ENCODE data around the gene BCOR.

DNA sequence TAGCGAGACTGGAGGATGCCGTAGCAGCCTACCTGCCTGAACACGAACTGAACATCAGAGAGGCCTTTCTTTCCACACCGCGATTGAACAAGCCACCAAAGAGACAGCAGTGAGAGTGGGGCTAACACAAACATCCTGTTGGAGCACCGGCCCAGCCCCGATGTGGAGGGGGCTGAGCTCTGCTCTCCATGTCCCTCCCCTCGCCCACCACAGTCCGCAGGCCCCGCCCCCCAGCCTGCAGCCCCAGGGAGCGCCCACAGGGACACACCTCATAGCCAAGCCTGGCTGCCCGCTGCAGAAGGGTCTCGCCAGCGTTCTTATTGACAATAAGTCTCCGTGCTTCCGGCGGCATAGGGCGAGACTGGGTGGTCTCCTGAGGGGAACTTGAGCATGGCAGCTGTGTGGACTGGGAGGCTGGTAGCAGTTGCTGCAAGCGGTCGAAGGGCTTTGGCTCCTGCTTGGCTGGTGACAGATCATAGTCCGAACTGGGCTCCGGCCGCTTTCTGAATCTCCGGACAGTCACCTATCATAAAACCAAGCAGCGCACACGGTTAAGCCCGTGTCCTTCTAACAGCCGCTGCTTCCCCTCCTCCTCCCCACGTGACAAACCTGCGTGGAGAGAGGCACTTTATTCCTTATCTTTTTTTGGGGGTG lies 35.8 kb downstream of the BCOR start:
- TF ChIP-seq, protein P1, sequence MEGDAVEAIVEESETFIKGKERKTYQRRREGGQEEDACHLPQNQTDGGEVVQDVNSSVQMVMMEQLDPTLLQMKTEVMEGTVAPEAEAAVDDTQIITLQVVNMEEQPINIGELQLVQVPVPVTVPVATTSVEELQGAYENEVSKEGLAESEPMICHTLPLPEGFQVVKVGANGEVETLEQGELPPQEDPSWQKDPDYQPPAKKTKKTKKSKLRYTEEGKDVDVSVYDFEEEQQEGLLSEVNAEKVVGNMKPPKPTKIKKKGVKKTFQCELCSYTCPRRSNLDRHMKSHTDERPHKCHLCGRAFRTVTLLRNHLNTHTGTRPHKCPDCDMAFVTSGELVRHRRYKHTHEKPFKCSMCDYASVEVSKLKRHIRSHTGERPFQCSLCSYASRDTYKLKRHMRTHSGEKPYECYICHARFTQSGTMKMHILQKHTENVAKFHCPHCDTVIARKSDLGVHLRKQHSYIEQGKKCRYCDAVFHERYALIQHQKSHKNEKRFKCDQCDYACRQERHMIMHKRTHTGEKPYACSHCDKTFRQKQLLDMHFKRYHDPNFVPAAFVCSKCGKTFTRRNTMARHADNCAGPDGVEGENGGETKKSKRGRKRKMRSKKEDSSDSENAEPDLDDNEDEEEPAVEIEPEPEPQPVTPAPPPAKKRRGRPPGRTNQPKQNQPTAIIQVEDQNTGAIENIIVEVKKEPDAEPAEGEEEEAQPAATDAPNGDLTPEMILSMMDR (IDR thresholded peaks at IDR 0.05): no peak
- TF ChIP-seq SIN3A (IDR thresholded peaks at IDR 0.05; ENCODE audit: borderline replicate concordance, insufficient read depth, low read depth, low read length): no peak
- no peak for TF ChIP-seq POLR2AphosphoS5 (IDR thresholded peaks at IDR 0.05; ENCODE audit: low read depth, low read length)
- TF ChIP-seq TCF7L2 (IDR thresholded peaks at IDR 0.05; ENCODE audit: low read depth, low read length): no peak
